HEK293 (cell line): ENCODE results near the gene TRMT6.

ENCODE experiments used
- CTCF ChIA-PET: fragments of 350-600 bp; formaldehyde crosslinking; extraction: SDS; loops from one replicate; lab custom pipeline; 2021; ENCODE audit warnings: antibody characterized with exemption; lab: Yijun Ruan, JAX
- POLR2A ChIA-PET: fragments of 300-600 bp; formaldehyde crosslinking; extraction: SDS; loops from one replicate; lab custom pipeline; 2020; ENCODE audit warnings: antibody characterized with exemption, inconsistent platforms; lab: Yijun Ruan, JAX
- H3K27ac ChIP-seq: fragments of 200-500 bp; sonication (Bioruptor generic); 2 replicates; pipeline ENCODE4 v1.5.1; 2014; ENCODE audit warnings: low read depth, low read length, control low read depth, inconsistent platforms; ENCODE audit errors: extremely low read depth
- H3K36me3 ChIP-seq, 2 experiments: fragments of 200-500 bp in 1 of 2; sonication (Bioruptor generic) in 1 of 2; 1 replicate in 1 of 2; 2 replicates in 1 of 2; pipeline ENCODE4 v1.5.1; 2014 to 2017; ENCODE audit warnings: inconsistent platforms in 2 of 2, low read length in 2 of 2; ENCODE audit not compliant: control insufficient read depth in 2 of 2, insufficient read depth in 1 of 2
- H3K4me1 ChIP-seq: fragments of 200-500 bp; sonication (Bioruptor generic); 2 replicates; pipeline ENCODE4 v1.5.1; 2014; ENCODE audit warnings: mild to moderate bottlenecking, low read length, inconsistent platforms; ENCODE audit not compliant: control insufficient read depth, insufficient read depth
- H3K4me3 ChIP-seq: 2 replicates; pipeline ENCODE4 v1.5.1; 2011; ENCODE audit warnings: low read depth, mild to moderate bottlenecking, control low read depth, low read length, moderate library complexity
- H3K9me3 ChIP-seq: fragments of 200-500 bp; sonication (Bioruptor generic); 2 replicates; pipeline ENCODE4 v1.5.1; 2014; ENCODE audit warnings: low read depth, low read length, inconsistent platforms; ENCODE audit not compliant: control insufficient read depth, insufficient read depth
- RBAK ChIP-seq: fragments of 450-650 bp; formaldehyde crosslinking; IDR thresholded peaks from 2 replicates; pipeline ENCODE4 v1.5.1; 2016; ENCODE audit warnings: missing biosample characterization, missing genetic modification characterization
- ZEB2 ChIP-seq: fragments of 450-650 bp; formaldehyde crosslinking; IDR thresholded peaks from 2 replicates; pipeline ENCODE4 v1.5.1; 2016; ENCODE audit warnings: missing biosample characterization, missing genetic modification characterization
- ZFP37 ChIP-seq: fragments of 450-650 bp; formaldehyde crosslinking; IDR thresholded peaks from 2 replicates; pipeline ENCODE4 v1.5.1; 2016; ENCODE audit warnings: missing biosample characterization, missing genetic modification characterization
- ZNF114 ChIP-seq: fragments of 450-650 bp; formaldehyde crosslinking; IDR thresholded peaks from 2 replicates; pipeline ENCODE4 v1.5.0; 2017; ENCODE audit warnings: missing biosample characterization, missing genetic modification characterization
- ZNF19 ChIP-seq: fragments of 450-650 bp; formaldehyde crosslinking; IDR thresholded peaks from 2 replicates; pipeline ENCODE4; 2016; ENCODE audit warnings: missing biosample characterization, missing genetic modification characterization, low read depth
- ZNF239 ChIP-seq: fragments of 450-650 bp; formaldehyde crosslinking; IDR thresholded peaks from 2 replicates; pipeline ENCODE4 v1.5.1; 2016; ENCODE audit warnings: missing biosample characterization, missing genetic modification characterization
- ZNF433 ChIP-seq: fragments of 450-650 bp; formaldehyde crosslinking; IDR thresholded peaks from 2 replicates; pipeline ENCODE4 v1.5.1; 2016; ENCODE audit warnings: missing biosample characterization, missing genetic modification characterization, low read depth
- ZNF473 ChIP-seq: fragments of 450-650 bp; formaldehyde crosslinking; IDR thresholded peaks from 2 replicates; pipeline ENCODE4 v1.5.1; 2017; ENCODE audit warnings: missing biosample characterization, missing genetic modification characterization
- ZNF548 ChIP-seq: fragments of 450-650 bp; formaldehyde crosslinking; IDR thresholded peaks from 2 replicates; pipeline ENCODE4 v1.5.1; 2016; ENCODE audit warnings: missing biosample characterization, missing genetic modification characterization
- ZNF561 ChIP-seq: fragments of 450-650 bp; IDR thresholded peaks from 2 replicates; pipeline ENCODE4 v1.5.1; 2018; ENCODE audit warnings: missing biosample characterization, missing genetic modification characterization, borderline replicate concordance
- ZNF658 ChIP-seq: fragments of 450-650 bp; formaldehyde crosslinking; IDR thresholded peaks from 2 replicates; pipeline ENCODE4; 2016; ENCODE audit warnings: missing biosample characterization, missing genetic modification characterization
- ZNF747 ChIP-seq: fragments of 450-650 bp; formaldehyde crosslinking; IDR thresholded peaks from 2 replicates; pipeline ENCODE4 v1.5.1; 2016; ENCODE audit warnings: missing biosample characterization, missing genetic modification characterization
- ZNF777 ChIP-seq: fragments of 450-650 bp; formaldehyde crosslinking; IDR thresholded peaks from 2 replicates; pipeline ENCODE4 v1.5.1; 2017; ENCODE audit warnings: missing biosample characterization, missing genetic modification characterization, borderline replicate concordance
- TF ChIP-seq, protein P1 (sequence below): fragments of 450-650 bp; formaldehyde crosslinking; IDR thresholded peaks from 2 replicates; pipeline ENCODE4 v1.5.1; 2016; ENCODE audit warnings: missing biosample characterization, missing genetic modification characterization
- TF ChIP-seq, protein P2 (sequence below): fragments of 450-650 bp; formaldehyde crosslinking; IDR thresholded peaks from 2 replicates; pipeline ENCODE4 v1.5.1; 2017; ENCODE audit warnings: missing biosample characterization, mild to moderate bottlenecking, missing genetic modification characterization, moderate library complexity
- TF ChIP-seq, protein P3 (sequence below): fragments of 450-650 bp; formaldehyde crosslinking; IDR thresholded peaks from 2 replicates; pipeline ENCODE4 v1.5.1; 2016; ENCODE audit warnings: missing biosample characterization, missing genetic modification characterization
- TF ChIP-seq, protein P4 (sequence below): fragments of 450-650 bp; formaldehyde crosslinking; IDR thresholded peaks from 2 replicates; pipeline ENCODE4 v1.5.1; 2016; ENCODE audit warnings: missing biosample characterization, missing genetic modification characterization

TRMT6 gene

DNA sequence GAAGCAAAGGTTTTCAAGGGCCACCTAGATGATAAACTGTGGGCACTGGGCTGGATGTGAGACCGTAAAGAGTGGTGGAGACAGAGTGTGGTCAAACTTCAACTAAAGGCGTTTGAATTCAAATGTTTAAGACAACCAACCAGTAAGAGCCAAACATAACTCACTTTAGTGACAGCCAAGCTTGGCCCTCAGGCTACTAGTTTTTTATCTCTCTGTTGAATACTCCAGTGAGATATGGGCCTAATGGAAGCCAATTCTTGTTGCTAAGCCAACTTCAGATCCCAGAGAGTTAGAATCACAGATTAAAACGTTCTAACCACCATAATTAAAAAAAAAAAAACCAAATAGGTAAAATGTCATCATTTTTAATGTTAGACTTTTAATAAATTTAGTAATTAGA lies 57.3 kb downstream of the TRMT6 start:
- TF ChIP-seq ZNF548 (tag by site-specific recombination) (no peak), ZNF473 (no peak), ZNF114 (tag by site-specific recombination) (no peak)
- Histone ChIP-seq H3K9me3 (no peaks in the 10 kb centered on the region), H3K4me3 (no peak overlapping the region), H3K36me3 (no peaks in the 10 kb centered on the region), H3K27ac (no peak overlapping the region), H3K4me1 (no peaks in the 10 kb centered on the region)
- POLR2A ChIA-PET: no interaction called here
- CTCF ChIA-PET: no interaction called here

DNA sequence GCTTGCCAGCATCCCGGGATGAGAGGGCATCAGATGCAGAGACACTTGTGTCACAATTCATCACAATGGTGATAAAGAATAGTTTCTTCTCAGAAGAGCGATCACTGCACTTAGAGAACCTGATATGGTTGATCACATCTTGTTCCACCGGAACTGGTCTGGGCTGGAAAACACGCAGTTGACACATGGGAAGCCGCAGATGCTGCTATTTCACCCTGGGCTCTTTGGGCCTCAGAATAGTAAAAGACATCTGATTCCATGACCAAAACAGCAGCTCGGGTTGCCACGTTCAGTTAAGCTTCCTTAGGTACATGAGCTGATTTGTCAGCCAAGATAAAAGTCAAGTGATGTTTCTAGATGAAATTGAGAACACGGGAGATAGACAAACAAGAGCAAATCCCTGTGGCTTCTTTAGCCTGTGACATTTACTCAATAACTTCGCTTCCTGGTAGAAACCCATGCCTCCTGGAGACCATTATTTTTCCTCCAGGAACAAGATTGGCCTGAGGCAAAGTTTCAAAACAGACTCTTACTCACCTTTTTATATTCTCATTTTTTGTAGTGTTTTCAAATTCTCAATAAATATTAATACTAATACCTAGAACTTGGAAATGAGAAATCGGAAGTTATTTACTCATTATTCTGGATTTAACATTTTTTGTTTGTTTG lies 59.4 kb downstream of the TRMT6 start:
- Histone ChIP-seq H3K4me1 (no peaks in the 10 kb centered on the region), H3K27ac (no peak overlapping the region), H3K9me3 (no peaks in the 10 kb centered on the region), H3K4me3 (no peak overlapping the region), H3K36me3 (no peaks in the 10 kb centered on the region)
- TF ChIP-seq ZNF561 (tag by site-specific recombination) (no peak), ZNF239 (tag by site-specific recombination) (no peak), ZNF777 (tag by site-specific recombination) (no peak), RBAK (no peak), ZNF19 (no peak), ZEB2 (no peak), ZNF658 (tag by site-specific recombination) (no peak), ZFP37 (tag by site-specific recombination) (no peak), ZNF747 (tag by site-specific recombination) (no peak), ZNF433 (tag by site-specific recombination) (no peak)
- TF ChIP-seq, protein P1, sequence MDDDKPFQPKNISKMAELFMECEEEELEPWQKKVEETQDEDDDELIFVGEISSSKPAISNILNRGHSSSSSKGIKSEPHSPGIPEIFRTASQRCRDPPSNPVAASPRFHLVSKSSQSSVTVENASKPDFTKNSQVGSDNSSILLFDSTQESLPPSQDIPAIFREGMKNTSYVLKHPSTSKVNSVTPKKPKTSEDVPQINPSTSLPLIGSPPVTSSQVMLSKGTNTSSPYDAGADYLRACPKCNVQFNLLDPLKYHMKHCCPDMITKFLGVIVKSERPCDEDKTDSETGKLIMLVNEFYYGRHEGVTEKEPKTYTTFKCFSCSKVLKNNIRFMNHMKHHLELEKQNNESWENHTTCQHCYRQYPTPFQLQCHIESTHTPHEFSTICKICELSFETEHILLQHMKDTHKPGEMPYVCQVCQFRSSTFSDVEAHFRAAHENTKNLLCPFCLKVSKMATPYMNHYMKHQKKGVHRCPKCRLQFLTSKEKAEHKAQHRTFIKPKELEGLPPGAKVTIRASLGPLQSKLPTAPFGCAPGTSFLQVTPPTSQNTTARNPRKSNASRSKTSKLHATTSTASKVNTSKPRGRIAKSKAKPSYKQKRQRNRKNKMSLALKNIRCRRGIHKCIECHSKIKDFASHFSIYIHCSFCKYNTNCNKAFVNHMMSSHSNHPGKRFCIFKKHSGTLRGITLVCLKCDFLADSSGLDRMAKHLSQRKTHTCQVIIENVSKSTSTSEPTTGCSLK (tag by site-specific recombination): no peak
- TF ChIP-seq, protein P2, sequence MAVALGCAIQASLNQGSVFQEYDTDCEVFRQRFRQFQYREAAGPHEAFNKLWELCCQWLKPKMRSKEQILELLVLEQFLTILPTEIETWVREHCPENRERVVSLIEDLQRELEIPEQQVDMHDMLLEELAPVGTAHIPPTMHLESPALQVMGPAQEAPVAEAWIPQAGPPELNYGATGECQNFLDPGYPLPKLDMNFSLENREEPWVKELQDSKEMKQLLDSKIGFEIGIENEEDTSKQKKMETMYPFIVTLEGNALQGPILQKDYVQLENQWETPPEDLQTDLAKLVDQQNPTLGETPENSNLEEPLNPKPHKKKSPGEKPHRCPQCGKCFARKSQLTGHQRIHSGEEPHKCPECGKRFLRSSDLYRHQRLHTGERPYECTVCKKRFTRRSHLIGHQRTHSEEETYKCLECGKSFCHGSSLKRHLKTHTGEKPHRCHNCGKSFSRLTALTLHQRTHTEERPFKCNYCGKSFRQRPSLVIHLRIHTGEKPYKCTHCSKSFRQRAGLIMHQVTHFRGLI (tag by site-specific recombination): no peak
- TF ChIP-seq, protein P3, sequence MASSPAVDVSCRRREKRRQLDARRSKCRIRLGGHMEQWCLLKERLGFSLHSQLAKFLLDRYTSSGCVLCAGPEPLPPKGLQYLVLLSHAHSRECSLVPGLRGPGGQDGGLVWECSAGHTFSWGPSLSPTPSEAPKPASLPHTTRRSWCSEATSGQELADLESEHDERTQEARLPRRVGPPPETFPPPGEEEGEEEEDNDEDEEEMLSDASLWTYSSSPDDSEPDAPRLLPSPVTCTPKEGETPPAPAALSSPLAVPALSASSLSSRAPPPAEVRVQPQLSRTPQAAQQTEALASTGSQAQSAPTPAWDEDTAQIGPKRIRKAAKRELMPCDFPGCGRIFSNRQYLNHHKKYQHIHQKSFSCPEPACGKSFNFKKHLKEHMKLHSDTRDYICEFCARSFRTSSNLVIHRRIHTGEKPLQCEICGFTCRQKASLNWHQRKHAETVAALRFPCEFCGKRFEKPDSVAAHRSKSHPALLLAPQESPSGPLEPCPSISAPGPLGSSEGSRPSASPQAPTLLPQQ (tag by site-specific recombination): no peak
- TF ChIP-seq, protein P4, sequence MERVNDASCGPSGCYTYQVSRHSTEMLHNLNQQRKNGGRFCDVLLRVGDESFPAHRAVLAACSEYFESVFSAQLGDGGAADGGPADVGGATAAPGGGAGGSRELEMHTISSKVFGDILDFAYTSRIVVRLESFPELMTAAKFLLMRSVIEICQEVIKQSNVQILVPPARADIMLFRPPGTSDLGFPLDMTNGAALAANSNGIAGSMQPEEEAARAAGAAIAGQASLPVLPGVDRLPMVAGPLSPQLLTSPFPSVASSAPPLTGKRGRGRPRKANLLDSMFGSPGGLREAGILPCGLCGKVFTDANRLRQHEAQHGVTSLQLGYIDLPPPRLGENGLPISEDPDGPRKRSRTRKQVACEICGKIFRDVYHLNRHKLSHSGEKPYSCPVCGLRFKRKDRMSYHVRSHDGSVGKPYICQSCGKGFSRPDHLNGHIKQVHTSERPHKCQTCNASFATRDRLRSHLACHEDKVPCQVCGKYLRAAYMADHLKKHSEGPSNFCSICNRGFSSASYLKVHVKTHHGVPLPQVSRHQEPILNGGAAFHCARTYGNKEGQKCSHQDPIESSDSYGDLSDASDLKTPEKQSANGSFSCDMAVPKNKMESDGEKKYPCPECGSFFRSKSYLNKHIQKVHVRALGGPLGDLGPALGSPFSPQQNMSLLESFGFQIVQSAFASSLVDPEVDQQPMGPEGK: no peak
- ChIA-PET POLR2A (no interaction called here), CTCF (no interaction called here)
